VCaP (cell line): Measurements from ENCODE around the gene ATG4B.

Source experiments
- H3K27ac ChIP-seq: fragments of 450-650 bp; 2 replicates; pipeline ENCODE4 v1.5.1; 2017
- TF ChIP-seq, protein P1 (sequence below): fragments of 450-650 bp; conservative IDR thresholded peaks from 2 replicates; pipeline ENCODE4 v1.5.1; 2017; ENCODE audit warnings: mild to moderate bottlenecking, moderate library complexity

The ATG4B gene

DNA sequence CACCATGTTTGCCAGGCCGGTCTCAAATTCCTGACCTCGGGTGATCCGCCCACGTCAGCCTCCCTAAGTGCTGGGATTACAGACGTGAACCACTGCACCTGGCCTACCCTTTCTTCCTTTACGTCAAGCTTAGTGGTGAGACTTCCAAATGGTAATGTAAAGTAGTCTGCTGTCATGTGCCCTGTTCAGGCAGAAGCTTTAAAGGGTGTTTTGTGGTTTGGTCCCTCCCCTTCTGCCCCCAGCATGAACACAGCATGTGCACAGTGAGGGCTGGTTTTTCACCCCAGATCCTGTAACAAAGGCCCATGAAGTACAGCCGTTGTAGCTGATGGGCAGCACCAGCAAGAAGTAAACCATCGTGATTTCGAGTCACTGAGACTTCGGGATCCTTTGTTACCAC, 51.8 kb downstream of the ATG4B start:
- TF ChIP-seq, protein P1, sequence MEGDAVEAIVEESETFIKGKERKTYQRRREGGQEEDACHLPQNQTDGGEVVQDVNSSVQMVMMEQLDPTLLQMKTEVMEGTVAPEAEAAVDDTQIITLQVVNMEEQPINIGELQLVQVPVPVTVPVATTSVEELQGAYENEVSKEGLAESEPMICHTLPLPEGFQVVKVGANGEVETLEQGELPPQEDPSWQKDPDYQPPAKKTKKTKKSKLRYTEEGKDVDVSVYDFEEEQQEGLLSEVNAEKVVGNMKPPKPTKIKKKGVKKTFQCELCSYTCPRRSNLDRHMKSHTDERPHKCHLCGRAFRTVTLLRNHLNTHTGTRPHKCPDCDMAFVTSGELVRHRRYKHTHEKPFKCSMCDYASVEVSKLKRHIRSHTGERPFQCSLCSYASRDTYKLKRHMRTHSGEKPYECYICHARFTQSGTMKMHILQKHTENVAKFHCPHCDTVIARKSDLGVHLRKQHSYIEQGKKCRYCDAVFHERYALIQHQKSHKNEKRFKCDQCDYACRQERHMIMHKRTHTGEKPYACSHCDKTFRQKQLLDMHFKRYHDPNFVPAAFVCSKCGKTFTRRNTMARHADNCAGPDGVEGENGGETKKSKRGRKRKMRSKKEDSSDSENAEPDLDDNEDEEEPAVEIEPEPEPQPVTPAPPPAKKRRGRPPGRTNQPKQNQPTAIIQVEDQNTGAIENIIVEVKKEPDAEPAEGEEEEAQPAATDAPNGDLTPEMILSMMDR: no peak
- H3K27ac ChIP-seq: no peak overlapping the region

DNA sequence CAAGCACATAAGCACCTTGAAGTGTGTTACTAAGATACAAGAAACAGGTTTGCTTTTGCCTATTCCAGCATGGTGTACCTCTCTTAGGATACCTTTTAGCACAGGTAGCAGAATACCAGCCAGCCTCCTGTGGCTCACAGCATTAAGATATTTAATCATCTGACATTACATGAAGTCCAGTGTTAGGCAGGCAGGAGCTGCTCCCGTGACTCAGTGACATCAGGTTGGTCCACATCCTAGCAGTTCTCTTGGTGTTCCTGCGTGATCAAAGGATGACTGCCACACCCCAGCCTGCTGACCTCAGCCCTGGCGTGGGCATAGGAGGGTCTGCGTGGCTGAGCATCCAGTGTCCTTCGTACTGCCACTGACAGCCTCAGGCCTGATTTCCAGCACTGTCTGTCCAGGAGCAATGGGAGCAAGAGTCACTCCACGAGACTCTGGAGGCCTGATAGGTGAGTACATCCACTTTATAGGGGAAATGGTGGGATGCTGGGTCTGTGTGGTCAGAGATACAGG, 52.8 kb downstream of the ATG4B start:
- TF ChIP-seq, protein P1: no peak
- H3K27ac ChIP-seq: no peak overlapping the region

DNA sequence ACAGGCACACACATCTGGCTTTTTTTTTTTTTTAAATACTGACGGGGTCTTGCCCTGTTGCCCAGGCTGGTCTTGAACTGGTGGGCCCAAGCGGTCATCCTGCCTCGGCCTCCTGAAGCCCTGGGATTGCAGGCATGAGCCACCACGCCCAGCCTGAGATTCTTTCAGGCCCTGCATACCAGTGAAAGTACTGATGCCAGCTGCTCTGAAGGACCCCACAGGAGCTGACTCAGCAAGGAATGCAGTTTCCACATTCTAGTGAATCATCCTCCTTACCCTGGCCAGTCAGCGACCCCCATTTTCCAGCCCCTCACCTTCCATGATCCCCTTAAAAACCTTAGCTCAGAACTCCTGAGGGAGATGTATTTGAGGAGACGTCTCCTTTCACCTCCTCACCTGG, 55.0 kb downstream of the ATG4B start:
- TF ChIP-seq, protein P1: no peak
- H3K27ac ChIP-seq: no peak overlapping the region

DNA sequence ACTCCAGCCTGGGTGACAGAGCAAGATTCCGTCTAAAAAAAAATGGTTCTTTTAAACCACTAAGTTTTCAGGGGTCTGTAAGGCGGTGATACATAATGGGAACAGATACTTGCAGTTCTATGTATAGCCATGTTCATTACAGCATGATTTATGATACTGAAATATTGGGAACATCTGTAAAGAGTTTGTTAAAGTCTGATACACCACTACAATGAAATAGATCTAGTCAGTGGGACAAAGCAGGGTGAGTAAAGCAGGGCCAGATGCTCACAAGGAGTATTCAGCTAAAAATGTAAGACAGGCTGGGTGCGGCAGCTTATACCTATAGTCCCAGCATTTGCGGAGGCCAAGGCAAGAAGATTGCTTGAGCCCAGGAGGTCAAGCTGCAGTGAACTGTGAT, 58.2 kb downstream of the ATG4B start:
- H3K27ac ChIP-seq: no peak overlapping the region
- TF ChIP-seq, protein P1: no peak

DNA sequence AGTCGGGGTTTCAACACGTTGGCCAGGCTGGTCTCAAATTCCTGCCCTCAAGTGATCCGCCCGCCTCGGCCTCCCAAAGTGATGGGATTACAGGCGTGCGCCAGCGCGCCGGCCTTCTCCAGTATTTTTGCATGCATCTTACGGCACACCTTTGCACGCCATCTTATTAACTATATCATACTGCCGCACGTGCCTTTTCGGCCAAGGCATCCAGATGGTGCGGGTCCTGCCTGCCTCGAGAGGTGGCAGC, 63.6 kb downstream of the ATG4B start:
- TF ChIP-seq, protein P1: peak; percentile 69
- H3K27ac ChIP-seq: peak overlapping the region; percentile 94

DNA sequence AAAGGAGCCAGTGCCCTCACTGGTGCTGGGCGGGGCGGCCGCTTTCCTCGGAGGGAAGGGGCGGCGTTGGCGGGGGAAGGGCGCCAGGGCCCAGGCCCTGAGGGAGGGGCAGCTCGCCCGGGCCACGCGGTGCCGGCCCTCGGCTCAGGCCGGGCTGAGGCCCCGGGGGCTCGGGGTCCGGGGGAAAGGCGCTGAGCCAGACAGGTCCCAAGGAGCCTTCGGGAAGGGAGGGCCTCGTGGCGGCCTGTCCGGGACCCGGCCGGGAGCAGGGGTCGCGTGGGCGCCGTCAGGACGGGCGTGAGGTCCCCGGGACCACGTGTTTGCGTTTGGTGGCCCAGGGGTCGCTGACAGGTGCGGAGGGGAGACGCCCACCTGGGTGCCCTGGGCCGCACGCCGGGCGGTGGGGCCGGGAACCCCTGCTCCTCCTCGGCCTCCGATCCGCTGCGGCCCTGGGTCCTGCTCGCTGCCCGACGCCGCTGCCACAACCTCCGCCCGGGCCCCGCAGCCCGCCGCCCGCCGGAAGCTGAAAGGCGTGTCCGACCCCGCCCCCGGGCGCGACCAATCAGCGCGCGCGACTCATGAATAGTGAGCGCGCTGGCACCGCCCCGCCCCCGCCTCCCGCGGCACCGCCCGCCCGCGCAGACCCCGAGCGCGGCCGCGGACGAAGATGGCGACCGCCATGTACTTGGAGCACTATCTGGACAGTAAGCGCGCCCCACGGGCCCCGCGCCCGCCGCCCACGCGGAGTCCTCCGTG, 64.1 kb downstream of the ATG4B start, which contains the start of gene ING5:
Gene ING5, plus strand, starts transcription at position 641 of the 756 bp plus-strand sequence. Its CDS starts 27 bp downstream, at position 668.
- peak within 1 kb of the TSS; percentile 94 for H3K27ac ChIP-seq
- TF ChIP-seq, protein P1: no peak

DNA sequence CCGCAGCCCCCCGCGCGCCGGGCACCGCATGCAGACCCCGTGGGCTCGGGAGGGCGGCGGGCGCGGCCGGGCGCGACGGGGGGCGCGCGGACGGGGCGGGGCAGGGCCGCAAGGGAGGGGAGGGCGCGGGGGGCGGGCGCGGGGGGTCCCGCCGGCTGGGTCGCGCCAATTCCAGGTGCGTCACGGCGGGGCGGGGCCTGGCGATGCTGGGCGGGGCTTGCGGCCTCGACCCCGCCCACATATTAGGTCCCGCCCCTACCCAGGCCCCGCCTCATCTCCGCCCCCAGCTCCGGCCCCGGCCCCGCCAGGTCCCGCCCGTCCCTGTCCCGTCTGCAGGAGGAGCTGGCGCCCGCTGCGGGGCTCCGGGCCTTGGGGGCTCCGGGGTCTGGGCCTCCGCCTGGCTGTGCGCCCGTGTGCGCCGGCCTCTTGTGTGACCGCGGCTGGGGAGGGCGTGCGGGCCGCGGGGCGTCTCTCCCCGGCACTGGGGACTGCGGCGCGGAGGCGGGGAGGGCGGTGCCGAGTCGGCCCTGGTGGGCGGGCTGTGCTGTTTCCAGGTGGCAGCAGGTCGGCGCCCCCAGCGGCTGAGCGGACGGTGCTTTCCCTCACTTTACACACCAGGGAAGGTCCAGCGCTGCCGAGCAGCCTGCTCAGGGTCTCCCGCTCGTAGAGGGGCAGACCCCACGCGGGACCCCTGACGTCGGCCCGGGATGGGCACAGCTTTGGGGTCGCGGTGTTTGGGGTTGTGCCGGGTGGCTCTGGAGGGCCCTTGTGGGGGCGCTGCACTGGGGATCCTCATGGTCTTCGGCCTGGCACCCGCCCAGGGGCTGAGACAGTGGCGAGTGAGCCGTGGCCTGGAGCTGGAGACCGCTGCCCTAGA, 64.9 kb downstream of the ATG4B start:
- H3K27ac ChIP-seq: peak overlapping the region; percentile 94
- TF ChIP-seq, protein P1: peak; percentile 73
